ENCODE data around the gene PDX1. TPM values are rescaled to one million over a fixed set of nuclear protein-coding genes. Genes with fewer than 3 reads are reported as not detected.
"Not testable (repeated sequence)": the region's sequence is repeated elsewhere in the genome, so short reads cannot be mapped to it uniquely, and the experiment has no call there.

Gene PDX1
- total RNA-seq, 1 donor from 2014 or later = not detected

DNA sequence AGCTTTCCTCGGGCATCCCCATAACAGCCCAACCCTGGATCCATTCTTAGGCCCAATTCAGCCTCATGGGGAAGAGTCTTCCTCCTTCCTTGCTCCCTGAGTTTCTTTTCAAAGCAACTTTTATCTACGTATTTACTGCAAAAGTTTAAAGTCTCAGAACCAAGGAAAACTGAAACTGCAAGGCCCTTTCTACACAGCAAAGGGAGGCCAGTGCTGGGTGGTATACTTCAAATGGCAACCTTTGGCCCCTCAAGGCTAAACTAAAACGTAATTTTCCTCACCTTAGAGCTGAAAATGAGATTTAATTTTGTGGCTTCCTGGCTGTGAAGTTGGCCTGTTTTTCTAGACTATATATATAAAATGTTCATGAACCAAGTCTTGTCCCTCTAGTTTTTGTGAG, 43.7 kb downstream of the PDX1 start:
- Mint-ChIP-seq H3K9me3 (ENCODE audit: unreplicated experiment) (no peaks in the 10 kb centered on the region), H3K4me1 (ENCODE audit: unreplicated experiment) (peaks cover 24% of the 10 kb centered on the region), H3K27ac (ENCODE audit: unreplicated experiment) (no peak overlapping the region), H3K36me3 (ENCODE audit: unreplicated experiment) (no peaks in the 10 kb centered on the region), H3K27me3 (ENCODE audit: unreplicated experiment) (peaks cover 88% of the 10 kb centered on the region), H3K4me3 (ENCODE audit: unreplicated experiment) (no peak overlapping the region)
- no peak for DNase-seq (ENCODE audit: extremely low spot score, unreplicated experiment)
- TF ChIP-seq, protein P1, sequence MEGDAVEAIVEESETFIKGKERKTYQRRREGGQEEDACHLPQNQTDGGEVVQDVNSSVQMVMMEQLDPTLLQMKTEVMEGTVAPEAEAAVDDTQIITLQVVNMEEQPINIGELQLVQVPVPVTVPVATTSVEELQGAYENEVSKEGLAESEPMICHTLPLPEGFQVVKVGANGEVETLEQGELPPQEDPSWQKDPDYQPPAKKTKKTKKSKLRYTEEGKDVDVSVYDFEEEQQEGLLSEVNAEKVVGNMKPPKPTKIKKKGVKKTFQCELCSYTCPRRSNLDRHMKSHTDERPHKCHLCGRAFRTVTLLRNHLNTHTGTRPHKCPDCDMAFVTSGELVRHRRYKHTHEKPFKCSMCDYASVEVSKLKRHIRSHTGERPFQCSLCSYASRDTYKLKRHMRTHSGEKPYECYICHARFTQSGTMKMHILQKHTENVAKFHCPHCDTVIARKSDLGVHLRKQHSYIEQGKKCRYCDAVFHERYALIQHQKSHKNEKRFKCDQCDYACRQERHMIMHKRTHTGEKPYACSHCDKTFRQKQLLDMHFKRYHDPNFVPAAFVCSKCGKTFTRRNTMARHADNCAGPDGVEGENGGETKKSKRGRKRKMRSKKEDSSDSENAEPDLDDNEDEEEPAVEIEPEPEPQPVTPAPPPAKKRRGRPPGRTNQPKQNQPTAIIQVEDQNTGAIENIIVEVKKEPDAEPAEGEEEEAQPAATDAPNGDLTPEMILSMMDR (IDR thresholded peaks at IDR 0.05) = no peak

DNA sequence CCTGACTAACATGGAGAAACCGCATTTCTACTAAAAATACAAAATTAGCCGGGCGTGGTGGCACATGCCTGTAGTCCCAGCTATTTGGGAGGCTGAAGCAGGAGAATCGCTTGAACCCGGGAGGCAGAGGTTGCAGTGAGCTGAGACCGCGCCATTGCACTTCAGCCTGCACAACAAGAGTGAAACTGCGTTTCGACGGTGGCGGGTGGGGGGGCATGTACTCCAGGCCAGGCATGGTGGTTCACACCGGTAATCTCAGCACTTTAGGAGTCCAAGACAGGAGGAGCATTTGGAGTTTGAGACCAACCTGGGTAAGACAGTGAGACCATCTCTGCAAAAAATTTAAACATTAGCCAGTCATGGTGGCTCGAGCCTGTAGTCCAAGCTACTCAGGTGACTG, 44.4 kb downstream of the PDX1 start:
- peaks cover 83% of the 10 kb centered on the region for H3K27me3 Mint-ChIP-seq (ENCODE audit: unreplicated experiment)
- DNase-seq (ENCODE audit: extremely low spot score, unreplicated experiment); H3K9me3 Mint-ChIP-seq (ENCODE audit: unreplicated experiment); H3K36me3 Mint-ChIP-seq (ENCODE audit: unreplicated experiment); H3K27ac Mint-ChIP-seq (ENCODE audit: unreplicated experiment); H3K4me3 Mint-ChIP-seq (ENCODE audit: unreplicated experiment): not testable (repeated sequence)
- peaks cover 25% of the 10 kb centered on the region for H3K4me1 Mint-ChIP-seq (ENCODE audit: unreplicated experiment)

DNA sequence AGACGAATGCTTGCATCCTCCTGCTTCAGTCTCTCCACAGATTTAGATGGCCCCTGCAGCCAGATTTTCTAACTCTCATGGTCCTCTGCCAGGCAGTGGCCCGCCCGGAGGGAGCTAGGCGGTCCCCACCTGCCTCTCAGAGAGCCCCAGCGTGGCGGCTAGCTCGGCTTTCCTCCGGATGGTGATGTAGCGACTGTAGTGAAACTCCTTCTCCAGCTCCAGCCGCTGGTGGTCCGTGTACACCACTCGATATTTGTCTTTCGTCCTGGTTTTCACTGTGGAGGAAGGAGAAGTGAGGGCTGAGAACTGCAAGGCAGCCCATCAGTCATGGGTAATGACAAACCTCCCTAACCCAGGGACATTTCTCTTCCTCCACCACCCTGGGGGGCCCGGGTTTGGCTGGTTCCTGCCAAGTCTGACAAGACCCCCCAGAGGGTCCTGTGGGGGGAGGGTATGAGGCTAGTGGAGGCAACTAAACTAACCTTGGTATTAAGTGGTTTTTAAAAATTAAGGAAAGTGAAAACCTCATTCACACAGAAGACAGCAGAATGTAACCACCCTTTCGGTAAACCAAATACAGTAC, 45.0 kb downstream of the PDX1 start:
- Mint-ChIP-seq H3K27ac (ENCODE audit: unreplicated experiment) (no peak overlapping the region), H3K4me3 (ENCODE audit: unreplicated experiment) (no peak overlapping the region), H3K36me3 (ENCODE audit: unreplicated experiment) (no peaks in the 10 kb centered on the region), H3K9me3 (ENCODE audit: unreplicated experiment) (no peaks in the 10 kb centered on the region), H3K27me3 (ENCODE audit: unreplicated experiment) (peaks cover 83% of the 10 kb centered on the region), H3K4me1 (ENCODE audit: unreplicated experiment) (peaks cover 27% of the 10 kb centered on the region)
- TF ChIP-seq, protein P1 (IDR thresholded peaks at IDR 0.05) = no peak
- DNase-seq (ENCODE audit: extremely low spot score, unreplicated experiment) = no peak

DNA sequence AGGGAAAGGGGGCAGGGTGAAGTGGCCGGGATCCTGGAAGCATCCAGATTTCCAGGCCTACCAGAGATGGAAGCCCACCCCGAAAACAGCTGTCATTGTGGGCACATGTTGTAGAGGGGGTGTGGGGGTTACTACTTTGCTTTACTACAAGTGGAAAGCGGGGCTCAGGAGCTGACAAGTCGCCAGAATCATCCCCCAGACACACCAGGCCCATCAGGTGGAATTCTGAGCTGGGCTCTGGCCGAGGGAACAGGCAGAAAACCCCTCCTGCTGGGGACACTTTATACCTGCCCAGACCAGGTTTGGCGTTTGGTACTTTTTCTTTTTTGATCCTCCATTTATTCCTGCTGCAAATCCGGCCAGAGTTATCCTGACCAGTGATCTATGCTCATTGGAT, 45.5 kb downstream of the PDX1 start:
- H3K9me3 Mint-ChIP-seq (ENCODE audit: unreplicated experiment) = no peaks in the 10 kb centered on the region
- H3K36me3 Mint-ChIP-seq (ENCODE audit: unreplicated experiment) = no peaks in the 10 kb centered on the region
- peaks cover 23% of the 10 kb centered on the region for H3K4me1 Mint-ChIP-seq (ENCODE audit: unreplicated experiment)
- H3K27ac Mint-ChIP-seq (ENCODE audit: unreplicated experiment) = no peak overlapping the region
- H3K27me3 Mint-ChIP-seq (ENCODE audit: unreplicated experiment) = peaks cover 83% of the 10 kb centered on the region
- TF ChIP-seq, protein P1 (IDR thresholded peaks at IDR 0.05) = no peak
- no peak for DNase-seq (ENCODE audit: extremely low spot score, unreplicated experiment)
- H3K4me3 Mint-ChIP-seq (ENCODE audit: unreplicated experiment) = no peak overlapping the region

DNA sequence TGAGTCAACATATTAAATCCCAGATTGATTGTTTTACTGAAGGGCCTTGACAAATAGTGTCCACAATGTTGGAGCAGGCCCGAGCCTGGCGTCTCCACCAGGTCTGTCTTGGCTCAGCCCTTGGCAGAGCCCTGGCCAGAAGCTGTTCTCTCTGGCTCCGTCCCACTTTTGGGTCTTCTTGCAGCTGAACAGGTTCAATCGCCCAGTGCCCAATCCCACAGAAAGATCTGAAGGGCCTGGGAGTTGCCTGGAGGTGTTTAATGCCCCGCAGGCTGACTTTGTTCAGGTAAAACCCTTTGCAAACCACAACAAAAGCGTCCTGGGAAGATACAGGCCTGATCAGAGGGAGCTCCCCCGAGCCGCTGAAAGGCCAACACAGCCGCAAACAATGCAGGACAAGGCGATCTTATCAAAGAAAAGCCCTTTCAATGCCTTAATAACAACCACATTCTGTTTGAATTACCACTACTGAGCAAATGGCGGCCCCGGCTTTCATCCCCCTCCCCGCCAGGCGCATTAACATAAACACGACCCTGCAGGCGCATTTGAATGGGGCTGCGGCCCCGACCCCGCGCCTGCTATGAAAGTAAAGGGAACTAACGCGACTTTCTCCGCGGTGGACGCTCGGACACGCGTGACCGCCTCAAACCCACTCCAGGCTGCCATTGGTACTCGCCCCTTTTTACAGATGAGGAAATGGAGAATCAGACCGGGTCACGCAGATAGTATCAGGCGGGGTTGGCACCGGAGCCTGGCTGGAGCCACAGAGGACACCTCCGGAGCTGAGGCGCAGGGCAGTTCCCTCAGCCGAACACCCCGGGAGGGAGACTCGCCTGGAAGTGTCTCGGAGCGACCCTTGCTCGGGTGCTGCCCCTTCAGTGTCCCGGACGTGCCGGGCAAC, 46.2 kb downstream of the PDX1 start:
- peaks cover 85% of the 10 kb centered on the region for H3K27me3 Mint-ChIP-seq (ENCODE audit: unreplicated experiment)
- no peak overlapping the region for H3K27ac Mint-ChIP-seq (ENCODE audit: unreplicated experiment)
- H3K4me1 Mint-ChIP-seq (ENCODE audit: unreplicated experiment) = peaks cover 22% of the 10 kb centered on the region
- no peaks in the 10 kb centered on the region for H3K9me3 Mint-ChIP-seq (ENCODE audit: unreplicated experiment)
- H3K4me3 Mint-ChIP-seq (ENCODE audit: unreplicated experiment) = no peak overlapping the region
- H3K36me3 Mint-ChIP-seq (ENCODE audit: unreplicated experiment) = no peaks in the 10 kb centered on the region
- peak; percentile 81 for DNase-seq (ENCODE audit: extremely low spot score, unreplicated experiment)
- TF ChIP-seq, protein P1 (IDR thresholded peaks at IDR 0.05) = no peak
